PC-9 (cell line): ENCODE data around the gene GSE1.

ENCODE experiments used
- CTCF ChIP-seq: fragments of 200-600 bp; sonication (generic); conservative IDR thresholded peaks from 2 replicates; pipeline ENCODE4 v1.6.1; 2017; ENCODE audit warnings: mixed run types, antibody characterized with exemption, mild to moderate bottlenecking, moderate library complexity
- EZH2 ChIP-seq: fragments of 200-600 bp; sonication (generic); IDR thresholded peaks from 2 replicates; pipeline ENCODE4 v1.8.0; 2017; ENCODE audit warnings: antibody characterized with exemption, low read depth

- TF ChIP-seq CTCF (no peak), EZH2 (no peak)
These were observed 76.8 kb downstream of the GSE1 start for GRCh38 chr16:85689950-85690320.
